Smooth muscle cell of the pulmonary artery (primary cell): ENCODE data around the gene ELMO3. TPM values are rescaled to one million over a fixed set of nuclear protein-coding genes. Genes with fewer than 3 reads are reported as not detected.

Experiments
- total RNA-seq: library from RNA; depleted of rRNA; stranded (reverse); fragments of >200 nt; gene quantifications from 2 replicates; pipeline ENCODE4 v1.2.3, GENCODE V29; 2014

ELMO3 gene
- 0.26 and 0.76 TPM in 2 replicates for total RNA-seq

GRCh38 chr16:67199011-67199807 lies at the start of gene ELMO3:
Gene ELMO3, plus strand, starts transcription at chr16:67199131. Its CDS starts 196 bp downstream, at chr16:67199327.

GRCh38 chr16:67150833-67151396 lies 48.0 kb upstream of the ELMO3 start, which contains the start of gene B3GNT9:
Gene B3GNT9, minus strand, starts transcription at chr16:67150998. Its CDS starts 513 bp downstream, at chr16:67150485.

GRCh38 chr16:67164599-67165061 lies 34.3 kb upstream of the ELMO3 start, which contains the start of gene HSF4:
Gene HSF4, plus strand, starts transcription at chr16:67164745. Its CDS starts 67 bp downstream, at chr16:67164812.

GRCh38 chr16:67170168-67170948 lies 28.6 kb upstream of the ELMO3 start, which contains the start of gene NOL3:
Gene NOL3, plus strand, starts transcription at chr16:67170538.

GRCh38 chr16:67183627-67184452 lies 15.1 kb upstream of the ELMO3 start, which contains the start of gene MATCAP1:
Gene MATCAP1, minus strand, starts transcription at chr16:67183963. Its CDS starts 3,353 bp downstream, at chr16:67180610.

GRCh38 chr16:67190041-67190440 lies 8.9 kb upstream of the ELMO3 start, which contains the start of gene EXOC3L1:
Gene EXOC3L1, minus strand, starts transcription at chr16:67190136. Its CDS starts 460 bp downstream, at chr16:67189676.

GRCh38 chr16:67191995-67192681 lies 6.8 kb upstream of the ELMO3 start, which contains the start of gene E2F4:
Gene E2F4, plus strand, starts transcription at chr16:67192155. Its CDS starts 73 bp downstream, at chr16:67192228.

GRCh38 chr16:67226804-67227566 lies 28.1 kb downstream of the ELMO3 start, which contains the start of gene TMEM208:
Gene TMEM208, plus strand, starts transcription at chr16:67227130. Its CDS starts 89 bp downstream, at chr16:67227219.

GRCh38 chr16:67247192-67248072 lies 48.5 kb downstream of the ELMO3 start, which contains the start of gene FHOD1:
Gene FHOD1, minus strand, starts transcription at chr16:67247481. Its CDS starts 71 bp downstream, at chr16:67247410.

GRCh38 chr16:67248401-67249177 lies 49.7 kb downstream of the ELMO3 start, which contains the start of gene SLC9A5:
Gene SLC9A5, plus strand, starts transcription at chr16:67248979. Its CDS starts 36 bp downstream, at chr16:67249015.

Other genes with a start within 250 kb of the ELMO3 start
- gene CES3, start 237.9 kb upstream of the ELMO3 start, total RNA-seq = 0.39 and 1.2 TPM in 2 replicates
- gene CES4A, start 210.5 kb upstream of the ELMO3 start, total RNA-seq = 0.99 and 1.8 TPM in 2 replicates
- gene CBFB, start 170.0 kb upstream of the ELMO3 start, total RNA-seq = 57.0 and 57.7 TPM in 2 replicates
- 20.0 and 22.0 TPM in 2 replicates for gene PHAF1, start 89.2 kb upstream of the ELMO3 start, total RNA-seq
- 47.2 and 55.1 TPM in 2 replicates for gene B3GNT9, start 48.1 kb upstream of the ELMO3 start, total RNA-seq
- gene TRADD, start 39.2 kb upstream of the ELMO3 start, total RNA-seq = 18.2 and 18.9 TPM in 2 replicates
- 11.9 and 12.8 TPM in 2 replicates for gene FBXL8, start 39.2 kb upstream of the ELMO3 start, total RNA-seq
- 12.1 and 23.0 TPM in 2 replicates for gene HSF4, start 34.4 kb upstream of the ELMO3 start, total RNA-seq
- 42.4 and 43.0 TPM in 2 replicates for gene NOL3, start 28.6 kb upstream of the ELMO3 start, total RNA-seq
- 16.9 and 20.5 TPM in 2 replicates for gene MATCAP1, start 15.2 kb upstream of the ELMO3 start, total RNA-seq
- 0.13 TPM in 1 of 2 replicates, not detected in the other for gene EXOC3L1, start 9.0 kb upstream of the ELMO3 start, total RNA-seq
- 44.6 and 64.7 TPM in 2 replicates for gene E2F4, start 7.0 kb upstream of the ELMO3 start, total RNA-seq
- 25.4 and 28.7 TPM in 2 replicates for gene TMEM208, start 28.0 kb downstream of the ELMO3 start, total RNA-seq
- gene FHOD1, start 48.4 kb downstream of the ELMO3 start, total RNA-seq = 20.7 and 36.2 TPM in 2 replicates
- 3.4 and 4.2 TPM in 2 replicates for gene SLC9A5, start 49.8 kb downstream of the ELMO3 start, total RNA-seq
- 34.1 and 51.4 TPM in 2 replicates for gene PLEKHG4, start 80.4 kb downstream of the ELMO3 start, total RNA-seq
- under 0.01 and 0.03 TPM in 2 replicates for gene KCTD19, start 127.6 kb downstream of the ELMO3 start, total RNA-seq
- 0.17 TPM in 1 of 2 replicates, not detected in the other for gene LRRC36, start 127.7 kb downstream of the ELMO3 start, total RNA-seq
- gene TPPP3, start 194.4 kb downstream of the ELMO3 start, total RNA-seq = 1.2 and 1.6 TPM in 2 replicates
- gene ZDHHC1, start 217.3 kb downstream of the ELMO3 start, total RNA-seq = 8.1 and 10.5 TPM in 2 replicates
- gene HSD11B2, start 232.0 kb downstream of the ELMO3 start, total RNA-seq = 0.20 TPM in 1 of 2 replicates, not detected in the other